GM12874 (cell line): ENCODE data around the gene MAGEA6.
"Not testable (repeated sequence)": the region's sequence is repeated elsewhere in the genome, so short reads cannot be mapped to it uniquely, and the experiment has no call there.

Source experiments
- CTCF ChIP-seq: IDR thresholded peaks from 2 replicates; pipeline ENCODE4 v1.5.1; 2011; ENCODE audit warnings: low read depth, mild to moderate bottlenecking, control low read depth, low read length, moderate library complexity; ENCODE audit not compliant: insufficient read depth

The MAGEA6 gene

GRCh38 chrX:152806035-152806434, 36.5 kb upstream of the MAGEA6 start:
- no peak for TF ChIP-seq CTCF

- no peak for TF ChIP-seq CTCF
These were observed 29.5 kb upstream of the MAGEA6 start for GRCh38 chrX:152798945-152799344.

- not testable (repeated sequence) for TF ChIP-seq CTCF
These were observed 10.6 kb downstream of the MAGEA6 start, which contains the start of gene CSAG3 for GRCh38 chrX:152758918-152759317. Gene CSAG3 (plus strand): TSS chrX:152759218.

- TF ChIP-seq CTCF = not testable (repeated sequence)
These were observed 15.5 kb downstream of the MAGEA6 start, which contains the start of gene MAGEA2 for GRCh38 chrX:152753686-152754650. Gene MAGEA2 (minus strand): TSS chrX:152753842. CDS start chrX:152751363, 2,479 bp downstream.

GRCh38 chrX:152738560-152738959, 30.9 kb downstream of the MAGEA6 start:
- no peak for TF ChIP-seq CTCF

GRCh38 chrX:152735860-152736511, 33.5 kb downstream of the MAGEA6 start:
- no peak for TF ChIP-seq CTCF

GRCh38 chrX:152735101-152735500, 34.4 kb downstream of the MAGEA6 start:
- TF ChIP-seq CTCF = no peak
